ENCODE measurements around the gene SUPT16H. TPM values are rescaled to one million over a fixed set of nuclear protein-coding genes. Genes with fewer than 3 reads are reported as not detected.
"Not testable (repeated sequence)": the region's sequence is repeated elsewhere in the genome, so short reads cannot be mapped to it uniquely, and the experiment has no call there.

SUPT16H gene
- total RNA-seq, 1 donor from 2014 or later = 77.8 TPM

- no peak overlapping the region for H3K4me3 ChIP-seq (ENCODE audit: low read depth, low read length)
- H3K36me3 ChIP-seq (ENCODE audit: control insufficient read depth, insufficient read depth, low read length) = no peaks in the 10 kb centered on the region
- no peaks in the 10 kb centered on the region for H3K27me3 ChIP-seq (ENCODE audit: control insufficient read depth, insufficient read depth, low read length)
- DNase-seq (ENCODE audit: low read depth) = no peak
- TF ChIP-seq, protein P1, sequence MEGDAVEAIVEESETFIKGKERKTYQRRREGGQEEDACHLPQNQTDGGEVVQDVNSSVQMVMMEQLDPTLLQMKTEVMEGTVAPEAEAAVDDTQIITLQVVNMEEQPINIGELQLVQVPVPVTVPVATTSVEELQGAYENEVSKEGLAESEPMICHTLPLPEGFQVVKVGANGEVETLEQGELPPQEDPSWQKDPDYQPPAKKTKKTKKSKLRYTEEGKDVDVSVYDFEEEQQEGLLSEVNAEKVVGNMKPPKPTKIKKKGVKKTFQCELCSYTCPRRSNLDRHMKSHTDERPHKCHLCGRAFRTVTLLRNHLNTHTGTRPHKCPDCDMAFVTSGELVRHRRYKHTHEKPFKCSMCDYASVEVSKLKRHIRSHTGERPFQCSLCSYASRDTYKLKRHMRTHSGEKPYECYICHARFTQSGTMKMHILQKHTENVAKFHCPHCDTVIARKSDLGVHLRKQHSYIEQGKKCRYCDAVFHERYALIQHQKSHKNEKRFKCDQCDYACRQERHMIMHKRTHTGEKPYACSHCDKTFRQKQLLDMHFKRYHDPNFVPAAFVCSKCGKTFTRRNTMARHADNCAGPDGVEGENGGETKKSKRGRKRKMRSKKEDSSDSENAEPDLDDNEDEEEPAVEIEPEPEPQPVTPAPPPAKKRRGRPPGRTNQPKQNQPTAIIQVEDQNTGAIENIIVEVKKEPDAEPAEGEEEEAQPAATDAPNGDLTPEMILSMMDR (IDR thresholded peaks at IDR 0.05; ENCODE audit: insufficient read depth, low read length, poor library complexity, severe bottlenecking) = no peak
Observed at GRCh38 chr14:21379338-21379737, 4.5 kb downstream of the SUPT16H start.

GRCh38 chr14:21373980-21374379, 9.8 kb downstream of the SUPT16H start:
- Histone ChIP-seq H3K4me3 (ENCODE audit: low read depth, low read length) (no peak overlapping the region), H3K36me3 (ENCODE audit: control insufficient read depth, insufficient read depth, low read length) (no peaks in the 10 kb centered on the region), H3K27me3 (ENCODE audit: control insufficient read depth, insufficient read depth, low read length) (no peaks in the 10 kb centered on the region)
- TF ChIP-seq, protein P1 (IDR thresholded peaks at IDR 0.05; ENCODE audit: insufficient read depth, low read length, poor library complexity, severe bottlenecking) = no peak
- DNase-seq (ENCODE audit: low read depth) = no peak

- H3K27me3 ChIP-seq (ENCODE audit: control insufficient read depth, insufficient read depth, low read length); H3K36me3 ChIP-seq (ENCODE audit: control insufficient read depth, insufficient read depth, low read length); H3K4me3 ChIP-seq (ENCODE audit: low read depth, low read length); DNase-seq (ENCODE audit: low read depth): not testable (repeated sequence)
Observed at GRCh38 chr14:21372814-21373213, 11.0 kb downstream of the SUPT16H start.

GRCh38 chr14:21369949-21370679, 13.7 kb downstream of the SUPT16H start:
- no peaks in the 10 kb centered on the region for H3K27me3 ChIP-seq (ENCODE audit: control insufficient read depth, insufficient read depth, low read length)
- H3K36me3 ChIP-seq (ENCODE audit: control insufficient read depth, insufficient read depth, low read length) = peaks cover 2% of the 10 kb centered on the region
- TF ChIP-seq, protein P1 (IDR thresholded peaks at IDR 0.05; ENCODE audit: insufficient read depth, low read length, poor library complexity, severe bottlenecking) = no peak
- no peak for DNase-seq (ENCODE audit: low read depth)
- no peak overlapping the region for H3K4me3 ChIP-seq (ENCODE audit: low read depth, low read length)

- Histone ChIP-seq H3K36me3 (ENCODE audit: control insufficient read depth, insufficient read depth, low read length) (peaks cover 2% of the 10 kb centered on the region), H3K27me3 (ENCODE audit: control insufficient read depth, insufficient read depth, low read length) (no peaks in the 10 kb centered on the region), H3K4me3 (ENCODE audit: low read depth, low read length) (no peak overlapping the region)
- DNase-seq (ENCODE audit: low read depth) = no peak
- TF ChIP-seq, protein P1 (IDR thresholded peaks at IDR 0.05; ENCODE audit: insufficient read depth, low read length, poor library complexity, severe bottlenecking) = no peak
Observed at GRCh38 chr14:21367582-21368144, 16.2 kb downstream of the SUPT16H start.

DNA sequence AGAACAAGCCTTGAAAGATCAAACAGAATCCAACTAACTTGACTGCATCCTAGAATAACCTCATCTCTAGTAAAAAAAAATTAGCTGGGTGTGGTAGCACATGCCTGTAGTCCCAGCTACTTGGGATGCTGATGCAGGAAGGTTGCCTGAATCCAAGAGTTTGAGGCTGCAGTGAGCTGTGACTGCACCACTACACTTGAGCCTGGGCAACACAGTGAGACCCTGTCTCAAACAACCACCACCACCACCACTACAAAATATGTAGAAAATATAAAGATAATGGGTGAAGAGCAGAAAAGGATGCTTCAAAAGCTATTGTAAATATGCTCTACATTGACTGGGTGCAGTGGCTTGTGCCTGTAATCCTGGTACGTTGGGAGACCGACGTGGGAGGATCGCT, 27.3 kb downstream of the SUPT16H start:
- no peak for DNase-seq (ENCODE audit: low read depth)
- Histone ChIP-seq H3K36me3 (ENCODE audit: control insufficient read depth, insufficient read depth, low read length) (peaks cover 1% of the 10 kb centered on the region), H3K27me3 (ENCODE audit: control insufficient read depth, insufficient read depth, low read length) (no peaks in the 10 kb centered on the region), H3K4me3 (ENCODE audit: low read depth, low read length) (no peak overlapping the region)
- TF ChIP-seq, protein P1 (IDR thresholded peaks at IDR 0.05; ENCODE audit: insufficient read depth, low read length, poor library complexity, severe bottlenecking) = no peak

Measured in kidney epithelial cell (primary cell).